Spinal cord (tissue), 10 donors: ENCODE results near the gene ERBB4. TPM values are rescaled to one million over a fixed set of nuclear protein-coding genes. Genes with fewer than 3 reads are reported as not detected.

Experiments
- DNase-seq, 6 donors: peaks; one replicate each; pipeline versions ENCODE4 v3.0.0 to v3.0.0-alpha.2; 2013 to 2015; ENCODE audit warnings: low spot score in 6 of 6, low read depth in 4 of 6
- H3K27ac ChIP-seq: one replicate; pipeline ENCODE4 v1.5.1; 2013; ENCODE audit warnings: low read depth, low read length, control low read depth
- H3K27me3 ChIP-seq: one replicate; pipeline ENCODE4 v1.6.1; 2013; ENCODE audit warnings: low read length; ENCODE audit not compliant: control insufficient read depth, insufficient read depth
- H3K36me3 ChIP-seq: one replicate; pipeline ENCODE4 v1.6.1; 2013; ENCODE audit warnings: low read length; ENCODE audit not compliant: control insufficient read depth, insufficient read depth
- H3K4me1 ChIP-seq: one replicate; pipeline ENCODE4 v1.6.1; 2013; ENCODE audit warnings: low read length; ENCODE audit not compliant: control insufficient read depth, insufficient read depth
- H3K4me3 ChIP-seq: one replicate; pipeline ENCODE4 v1.5.1; 2013; ENCODE audit warnings: low read depth, low read length, control low read depth
- H3K9me3 ChIP-seq: one replicate; pipeline ENCODE4 v1.6.1; 2013; ENCODE audit warnings: low read length; ENCODE audit not compliant: control insufficient read depth, insufficient read depth
- WGBS: methylation state at CpG from one replicate; pipeline ENCODE4 v1.1.5; 2013; ENCODE audit warnings: missing lambda C conversion rate; ENCODE audit not compliant: insufficient coverage; 5-methylcytosine and 5-hydroxymethylcytosine counted together
- polyA plus RNA-seq, 2 donors: library from polyadenylated mRNA; unstranded; fragments of 120-200 nt; gene quantifications; one replicate each; pipeline ENCODE4 v1.2.1, GENCODE V29; 2013; ENCODE audit not compliant: insufficient read length in 2 of 2
- total RNA-seq, 2 donors: library from RNA; depleted of rRNA in 1 of 2; stranded (reverse); fragments of 120-200 nt in 1 of 2; fragments of >200 nt in 1 of 2; gene quantifications; one replicate each; pipeline versions ENCODE4 v1.2.3 to v1.2.4, GENCODE V29; 2013 to 2014
- donor health status: healthy.

ERBB4 gene
- total and polyA plus RNA-seq, 4 donors = 14.4 to 41.7 (median 20.8) TPM

DNA sequence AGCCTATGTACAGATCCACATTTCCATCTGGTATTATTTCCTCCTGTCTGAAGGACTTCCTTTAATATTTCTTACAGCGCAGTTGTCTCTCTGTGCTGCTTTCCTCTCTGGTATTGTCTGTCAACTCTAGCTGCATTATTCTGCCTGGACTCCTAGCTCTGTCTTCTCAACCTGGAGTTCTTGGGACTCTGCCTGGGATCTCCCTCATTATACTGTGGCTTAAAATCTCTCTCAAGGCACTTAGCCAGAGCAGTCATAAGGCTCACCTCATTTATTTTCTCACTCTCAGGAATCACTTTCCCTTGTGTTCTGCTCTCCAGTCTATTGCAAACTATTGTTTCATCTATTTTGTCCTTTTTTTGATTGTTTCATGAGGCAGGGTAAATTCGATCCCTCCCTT is 850.4 kb downstream of the ERBB4 start:
- no peak overlapping the region for H3K27ac ChIP-seq
- H3K4me3 ChIP-seq = no peak overlapping the region
- no peaks in the 10 kb centered on the region for H3K27me3 ChIP-seq
- WGBS = 100% methylated on average over 1 of the region's 2 CpGs
- H3K36me3 ChIP-seq = no peaks in the 10 kb centered on the region
- DNase-seq = peak in 3 of 6 donors; percentile 6 to 69 (median 15)
- H3K9me3 ChIP-seq = peaks cover 8% of the 10 kb centered on the region
- no peaks in the 10 kb centered on the region for H3K4me1 ChIP-seq

DNA sequence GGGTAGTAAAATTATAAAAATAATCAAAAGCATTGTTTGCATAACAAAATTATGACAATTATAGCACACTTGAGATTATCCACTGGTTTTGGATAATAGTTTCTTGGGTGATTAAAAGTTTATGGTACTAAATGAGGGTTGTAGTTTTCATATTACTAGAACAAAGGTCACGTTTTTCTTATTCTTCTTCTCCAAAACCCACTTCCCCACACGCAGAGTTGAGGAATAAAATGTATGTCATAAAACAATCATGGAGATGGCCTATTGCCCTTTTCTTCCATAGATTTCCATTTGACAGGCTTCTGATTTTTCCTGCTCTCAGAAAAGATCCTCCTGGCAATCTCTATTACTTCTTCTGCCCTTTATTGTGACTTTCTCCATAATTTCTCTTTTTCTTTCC is 863.9 kb downstream of the ERBB4 start:
- no peaks in the 10 kb centered on the region for H3K9me3 ChIP-seq
- no peak overlapping the region for H3K4me3 ChIP-seq
- no peaks in the 10 kb centered on the region for H3K27me3 ChIP-seq
- no peaks in the 10 kb centered on the region for H3K36me3 ChIP-seq
- no CpG with 5 or more reads among the region's 2 CpGs for WGBS
- no peaks in the 10 kb centered on the region for H3K4me1 ChIP-seq
- DNase-seq = no peak
- no peak overlapping the region for H3K27ac ChIP-seq

DNA sequence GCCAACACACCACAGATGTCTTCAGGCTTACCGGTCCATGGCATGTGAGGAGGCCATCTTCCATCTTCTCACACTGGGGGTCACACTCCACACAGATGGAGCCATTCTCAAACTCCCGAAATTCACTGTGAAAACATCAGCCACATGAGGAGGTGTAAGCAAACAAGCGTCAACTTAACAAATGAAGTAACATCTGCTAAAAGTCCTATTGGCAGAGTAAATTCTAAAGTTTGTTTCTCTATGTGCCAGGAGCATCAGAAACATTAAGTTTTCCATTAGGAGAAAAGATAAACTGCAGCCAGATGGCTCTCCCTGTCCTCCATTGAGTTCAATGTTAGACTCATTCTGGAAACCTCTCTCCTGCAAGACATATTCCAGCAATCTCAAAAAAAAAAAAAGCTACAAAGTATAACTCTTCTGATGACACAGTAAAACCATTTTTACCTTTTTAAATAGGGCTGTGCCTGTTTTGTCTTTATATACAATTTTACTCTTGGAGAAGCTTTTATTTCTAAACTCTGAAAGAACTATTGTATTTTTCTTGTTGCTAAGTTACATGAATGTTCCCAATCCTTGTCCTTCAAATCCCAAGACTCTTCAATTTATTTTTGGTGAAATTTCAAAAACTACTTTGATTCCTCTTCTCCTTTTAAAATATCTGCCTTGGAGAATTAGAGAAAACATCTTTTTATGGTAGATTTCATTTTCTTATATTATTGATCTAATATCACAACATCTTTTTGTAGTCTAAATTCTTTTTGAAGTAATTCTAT is 865.3 kb downstream of the ERBB4 start:
- Histone ChIP-seq H3K4me1 (no peaks in the 10 kb centered on the region), H3K4me3 (no peak overlapping the region), H3K27me3 (no peaks in the 10 kb centered on the region), H3K9me3 (no peaks in the 10 kb centered on the region), H3K36me3 (no peaks in the 10 kb centered on the region), H3K27ac (no peak overlapping the region)
- WGBS = 93% methylated on average over 2 of the region's 3 CpGs
- peak in 1 of 6 donors; percentile 10 for DNase-seq

DNA sequence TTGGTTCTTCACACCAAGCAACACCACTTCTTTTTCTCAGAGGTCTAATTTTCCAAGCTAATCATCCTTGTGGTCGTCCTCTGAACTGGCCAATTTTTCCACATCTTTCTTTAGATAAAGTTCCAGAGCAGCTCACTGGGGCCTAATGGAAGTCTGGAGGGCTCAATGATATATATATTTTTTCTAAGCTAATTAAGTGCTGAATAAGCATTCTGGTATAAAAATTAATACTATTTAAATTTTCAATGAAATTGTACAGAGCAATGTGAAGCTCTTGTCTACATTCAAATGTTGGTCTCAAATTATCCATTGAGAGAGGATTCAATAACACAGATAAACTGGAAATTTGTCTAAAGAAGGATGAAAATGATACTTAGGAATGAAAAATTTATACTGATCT is 866.6 kb downstream of the ERBB4 start:
- Histone ChIP-seq H3K4me3 (no peak overlapping the region), H3K4me1 (no peaks in the 10 kb centered on the region), H3K36me3 (no peaks in the 10 kb centered on the region), H3K27me3 (no peaks in the 10 kb centered on the region), H3K27ac (no peak overlapping the region), H3K9me3 (no peaks in the 10 kb centered on the region)
- no CpG with 5 or more reads among the region's 1 CpG for WGBS
- DNase-seq = no peak

DNA sequence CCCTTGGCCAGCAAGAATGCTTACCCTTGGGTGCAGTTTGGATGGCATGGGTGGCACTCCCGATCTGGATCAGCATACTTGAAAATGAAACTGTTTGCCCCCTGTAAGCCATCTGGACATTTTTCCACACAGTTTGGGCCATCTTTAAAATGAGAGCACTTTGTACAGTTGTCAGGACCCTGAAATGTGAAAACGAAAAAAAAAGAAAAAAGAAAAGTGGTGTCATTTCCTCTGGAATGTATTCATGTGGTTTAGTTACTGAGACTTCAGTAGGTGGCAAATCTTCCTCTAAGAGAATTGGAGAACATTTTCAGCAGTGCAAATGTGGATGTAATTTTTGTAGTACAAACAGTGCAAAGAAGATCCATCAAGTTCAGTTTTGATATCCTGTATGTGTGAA is 873.3 kb downstream of the ERBB4 start:
- Histone ChIP-seq H3K4me3 (no peak overlapping the region), H3K36me3 (no peaks in the 10 kb centered on the region), H3K27me3 (no peaks in the 10 kb centered on the region), H3K27ac (no peak overlapping the region), H3K9me3 (no peaks in the 10 kb centered on the region), H3K4me1 (no peaks in the 10 kb centered on the region)
- no peak for DNase-seq
- 82% methylated on average over 1 of the region's 2 CpGs for WGBS

DNA sequence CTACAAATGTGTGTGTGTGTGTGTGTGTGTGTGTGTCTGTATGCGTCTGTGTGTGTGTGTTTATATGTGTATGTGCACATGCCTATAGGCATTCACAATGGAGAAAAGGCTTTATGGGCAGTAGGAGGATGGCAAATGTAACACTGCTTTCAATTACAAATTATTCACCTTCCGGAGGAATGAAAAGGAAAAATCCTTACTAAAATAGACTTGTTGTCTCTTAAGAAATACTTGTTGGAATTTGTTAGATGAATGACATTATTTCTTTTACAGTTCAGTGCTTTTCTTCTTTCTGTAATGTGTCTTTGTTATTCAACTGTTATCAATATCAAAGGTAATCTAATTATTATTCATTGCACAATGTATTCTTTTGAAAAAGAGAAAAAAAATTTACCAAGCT is 874.3 kb downstream of the ERBB4 start:
- WGBS = no CpG with 5 or more reads among the region's 2 CpGs
- no peaks in the 10 kb centered on the region for H3K27me3 ChIP-seq
- no peaks in the 10 kb centered on the region for H3K9me3 ChIP-seq
- no peak for DNase-seq
- no peaks in the 10 kb centered on the region for H3K4me1 ChIP-seq
- no peaks in the 10 kb centered on the region for H3K36me3 ChIP-seq
- no peak overlapping the region for H3K27ac ChIP-seq
- H3K4me3 ChIP-seq = no peak overlapping the region

DNA sequence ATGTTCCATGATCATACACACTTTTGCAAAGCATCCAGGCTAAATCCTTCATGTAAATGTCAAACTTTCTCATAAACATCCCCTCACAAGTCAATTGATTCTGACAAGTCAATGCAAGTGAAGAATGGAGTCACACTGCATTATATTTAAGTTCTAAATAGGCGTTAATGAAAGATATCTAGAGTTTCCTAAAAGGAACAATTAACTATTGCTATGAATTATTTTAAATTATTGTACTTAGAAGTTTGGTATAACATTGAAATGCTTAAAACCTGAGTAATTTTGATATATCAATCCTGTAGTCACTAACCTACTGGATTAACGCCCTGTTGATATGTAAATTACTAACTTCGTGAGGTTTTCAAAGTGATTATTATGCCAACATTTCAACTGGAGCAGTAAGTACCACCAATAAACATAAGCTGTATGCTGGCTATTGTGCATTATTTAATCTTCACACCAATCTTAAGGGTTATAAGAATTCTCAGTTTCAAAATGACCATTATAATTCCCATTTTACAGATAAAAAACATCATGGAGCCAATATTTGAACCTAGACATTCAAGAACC is 884.3 kb downstream of the ERBB4 start:
- Histone ChIP-seq H3K36me3 (no peaks in the 10 kb centered on the region), H3K27me3 (no peaks in the 10 kb centered on the region), H3K27ac (no peak overlapping the region), H3K4me1 (no peaks in the 10 kb centered on the region), H3K9me3 (no peaks in the 10 kb centered on the region), H3K4me3 (no peak overlapping the region)
- DNase-seq = no peak
- WGBS = no CpG with 5 or more reads among the region's 3 CpGs

DNA sequence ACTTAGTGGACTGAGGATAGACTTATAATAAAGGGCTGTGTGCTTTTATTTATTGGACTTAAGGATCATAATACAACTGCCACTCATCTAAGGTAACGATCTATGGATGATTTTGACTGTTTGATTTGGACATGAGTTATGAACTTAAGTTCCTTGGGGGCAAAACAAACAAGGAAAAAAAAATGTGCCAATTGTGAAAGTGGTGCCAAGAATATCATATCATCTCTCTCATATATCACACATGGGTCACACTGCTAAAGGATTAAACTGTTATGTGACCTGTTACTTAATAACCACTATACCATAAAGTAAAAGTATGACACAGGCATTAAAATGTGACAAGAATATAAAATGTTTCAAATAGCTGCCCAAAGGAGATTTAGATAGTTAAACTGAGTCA is 886.3 kb downstream of the ERBB4 start:
- Histone ChIP-seq H3K9me3 (no peaks in the 10 kb centered on the region), H3K27me3 (no peaks in the 10 kb centered on the region), H3K36me3 (no peaks in the 10 kb centered on the region), H3K4me1 (no peaks in the 10 kb centered on the region), H3K27ac (no peak overlapping the region), H3K4me3 (no peak overlapping the region)
- no CpG with 5 or more reads among the region's 1 CpG for WGBS
- DNase-seq = no peak

DNA sequence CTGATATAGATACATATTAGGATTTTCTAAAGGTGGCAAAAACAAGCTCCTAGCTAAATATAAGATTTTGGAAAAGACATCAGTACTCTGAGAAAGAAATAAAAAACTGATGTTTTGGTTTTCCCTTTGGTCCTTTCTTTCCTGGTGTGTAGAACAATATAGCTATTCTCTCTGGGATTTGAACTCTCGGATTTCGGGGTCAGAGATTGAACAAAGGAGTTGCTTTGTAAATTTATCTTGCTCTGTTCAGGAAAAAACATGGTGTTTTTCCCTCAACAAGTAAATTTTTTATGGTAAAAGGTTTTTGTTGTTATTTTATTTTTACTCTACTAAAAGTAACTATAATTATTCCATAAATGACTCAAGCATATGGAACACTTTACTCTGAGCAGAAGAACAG is 889.3 kb downstream of the ERBB4 start:
- peak in 1 of 6 donors; percentile 4 for DNase-seq
- no CpG with 5 or more reads among the region's 2 CpGs for WGBS

DNA sequence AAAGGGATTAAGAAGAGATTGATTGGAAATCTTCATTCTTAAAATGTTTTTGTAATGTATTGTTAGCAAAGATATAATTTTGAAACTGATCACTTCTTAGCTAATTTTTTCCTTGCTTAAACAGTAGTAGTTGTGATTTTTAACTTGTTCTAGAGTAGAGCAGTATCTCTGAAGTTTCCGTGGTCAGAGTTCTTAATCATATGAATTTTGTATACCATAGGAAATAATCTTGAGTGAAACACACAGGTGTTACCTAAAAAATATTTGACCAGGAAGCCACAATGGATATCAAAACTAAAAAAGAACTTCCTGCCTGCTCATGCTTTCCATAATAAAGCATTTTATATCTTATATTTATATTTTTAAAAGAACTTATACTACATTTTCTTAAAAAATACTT is 907.1 kb downstream of the ERBB4 start:
- WGBS = no CpG with 5 or more reads among the region's 1 CpG
- no peak overlapping the region for H3K4me3 ChIP-seq
- DNase-seq = no peak

More for the DNA sequence above, 889.3 kb downstream of the ERBB4 start:
- H3K4me1 ChIP-seq = no peaks in the 10 kb centered on the region
- no peak overlapping the region for H3K4me3 ChIP-seq
- no peak overlapping the region for H3K27ac ChIP-seq
- no peaks in the 10 kb centered on the region for H3K36me3 ChIP-seq
- no peaks in the 10 kb centered on the region for H3K27me3 ChIP-seq
- H3K9me3 ChIP-seq = no peaks in the 10 kb centered on the region

More for the DNA sequence above, 907.1 kb downstream of the ERBB4 start:
- no peaks in the 10 kb centered on the region for H3K4me1 ChIP-seq
- no peaks in the 10 kb centered on the region for H3K27me3 ChIP-seq
- no peak overlapping the region for H3K27ac ChIP-seq
- H3K36me3 ChIP-seq = no peaks in the 10 kb centered on the region
- no peaks in the 10 kb centered on the region for H3K9me3 ChIP-seq
